AG04449 (cell line): ENCODE results near the gene KAZN.

ENCODE experiments used
- CTCF ChIA-PET: fragments of 350-600 bp; formaldehyde crosslinking; extraction: SDS; loops from one replicate; lab custom pipeline; 2021; ENCODE audit warnings: antibody characterized with exemption; lab: Yijun Ruan, JAX
- POLR2A ChIA-PET: fragments of 400-600, 350-600 bp; formaldehyde crosslinking; extraction: SDS; loops from one replicate; lab custom pipeline; 2020; ENCODE audit warnings: antibody characterized with exemption, inconsistent platforms; lab: Yijun Ruan, JAX
- DNase-seq: peaks from one replicate; pipeline ENCODE4 v3.0.0-alpha.2; 2010; ENCODE audit warnings: low read depth, low spot score
- H3K4me3 ChIP-seq: 2 replicates; pipeline ENCODE4 v1.5.1; 2011; ENCODE audit warnings: low read depth, mild to moderate bottlenecking, control low read depth, low read length
- TF ChIP-seq, protein P1 (sequence below): IDR thresholded peaks from one replicate; pipeline ENCODE4 v1.5.1; 2011; ENCODE audit warnings: mild to moderate bottlenecking, moderate library complexity, low read length, control low read depth, inconsistent platforms; ENCODE audit not compliant: insufficient read depth; ENCODE audit errors: missing control alignments

Gene KAZN

GRCh38 chr1:14855268-14855667 lies 256.8 kb downstream of the KAZN start:
- no peak for DNase-seq
- TF ChIP-seq, protein P1, sequence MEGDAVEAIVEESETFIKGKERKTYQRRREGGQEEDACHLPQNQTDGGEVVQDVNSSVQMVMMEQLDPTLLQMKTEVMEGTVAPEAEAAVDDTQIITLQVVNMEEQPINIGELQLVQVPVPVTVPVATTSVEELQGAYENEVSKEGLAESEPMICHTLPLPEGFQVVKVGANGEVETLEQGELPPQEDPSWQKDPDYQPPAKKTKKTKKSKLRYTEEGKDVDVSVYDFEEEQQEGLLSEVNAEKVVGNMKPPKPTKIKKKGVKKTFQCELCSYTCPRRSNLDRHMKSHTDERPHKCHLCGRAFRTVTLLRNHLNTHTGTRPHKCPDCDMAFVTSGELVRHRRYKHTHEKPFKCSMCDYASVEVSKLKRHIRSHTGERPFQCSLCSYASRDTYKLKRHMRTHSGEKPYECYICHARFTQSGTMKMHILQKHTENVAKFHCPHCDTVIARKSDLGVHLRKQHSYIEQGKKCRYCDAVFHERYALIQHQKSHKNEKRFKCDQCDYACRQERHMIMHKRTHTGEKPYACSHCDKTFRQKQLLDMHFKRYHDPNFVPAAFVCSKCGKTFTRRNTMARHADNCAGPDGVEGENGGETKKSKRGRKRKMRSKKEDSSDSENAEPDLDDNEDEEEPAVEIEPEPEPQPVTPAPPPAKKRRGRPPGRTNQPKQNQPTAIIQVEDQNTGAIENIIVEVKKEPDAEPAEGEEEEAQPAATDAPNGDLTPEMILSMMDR = no peak
- POLR2A ChIA-PET = no interaction called here
- H3K4me3 ChIP-seq = no peak overlapping the region
- CTCF ChIA-PET = interaction anchor here (1.3 kb wide), 1 partner anchor 172 kb away, joined by 3 read pairs; no protein-coding TSS in a partner anchor

GRCh38 chr1:14855801-14856200 lies 257.3 kb downstream of the KAZN start:
- CTCF ChIA-PET = no interaction called here
- no peak overlapping the region for H3K4me3 ChIP-seq
- DNase-seq = no peak
- POLR2A ChIA-PET = no interaction called here
- TF ChIP-seq, protein P1 = no peak

GRCh38 chr1:14857436-14858195 lies 259.1 kb downstream of the KAZN start:
- TF ChIP-seq, protein P1 = no peak
- ChIA-PET POLR2A (no interaction called here), CTCF (no interaction called here)
- H3K4me3 ChIP-seq = no peak overlapping the region
- DNase-seq = no peak

DNA sequence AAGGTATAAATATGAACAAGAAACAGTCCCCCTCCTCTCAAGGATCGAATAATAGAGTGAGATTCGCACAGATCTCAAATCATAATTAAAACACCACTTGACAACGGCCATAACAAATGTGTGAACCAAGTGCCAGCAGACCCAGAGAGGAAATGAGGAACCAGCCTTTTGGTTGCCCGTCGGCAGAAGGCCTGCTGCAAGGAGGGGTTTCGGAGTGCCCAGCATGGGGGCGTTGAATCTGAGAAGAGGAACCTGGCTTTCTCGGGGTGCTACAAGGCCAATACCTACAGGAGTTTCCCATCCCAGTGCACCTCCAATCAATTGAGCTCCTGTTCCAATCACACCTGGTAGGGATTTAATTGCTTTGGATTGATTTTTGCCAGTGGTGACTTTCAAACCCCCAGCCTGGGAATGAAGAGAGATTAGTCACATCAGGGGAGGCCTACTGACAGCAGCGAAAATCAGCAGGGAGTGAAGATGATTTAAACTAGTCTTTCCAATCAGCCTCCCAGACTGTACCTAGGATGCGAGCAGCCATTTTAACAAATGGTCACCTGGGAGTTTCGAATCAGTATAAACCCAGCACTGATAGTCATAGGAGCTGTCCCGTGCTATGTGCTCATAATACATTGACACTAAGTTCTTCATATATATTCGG lies 263.8 kb downstream of the KAZN start:
- no peak overlapping the region for H3K4me3 ChIP-seq
- TF ChIP-seq, protein P1 = no peak
- POLR2A ChIA-PET = no interaction called here

GRCh38 chr1:14865106-14865505 lies 266.6 kb downstream of the KAZN start:
- ChIA-PET POLR2A (no interaction called here), CTCF (no interaction called here)
- TF ChIP-seq, protein P1 = no peak
- H3K4me3 ChIP-seq = no peak overlapping the region
- no peak for DNase-seq

More for the DNA sequence above, 263.8 kb downstream of the KAZN start:
- CTCF ChIA-PET = no interaction called here
- no peak for DNase-seq

GRCh38 chr1:14866911-14867612 lies 268.6 kb downstream of the KAZN start:
- H3K4me3 ChIP-seq = no peak overlapping the region
- no peak for DNase-seq
- TF ChIP-seq, protein P1 = no peak
- ChIA-PET POLR2A (no interaction called here), CTCF (no interaction called here)
